ENCODE results near the gene SIN3A. TPM values are rescaled to one million over a fixed set of nuclear protein-coding genes. Genes with fewer than 3 reads are reported as not detected.
"Not testable (repeated sequence)": the region's sequence is repeated elsewhere in the genome, so short reads cannot be mapped to it uniquely, and the experiment has no call there.

Gene SIN3A
- total RNA-seq, 2 experiments from 2014 or later, result 44.2 to 103 TPM

GRCh38 chr15:75479670-75480069 lies 28.2 kb upstream of the SIN3A start:
- no peak overlapping the region for H3K27ac ChIP-seq (ENCODE audit: low read depth, low read length, poor library complexity, severe bottlenecking)
- H3K4me1 ChIP-seq (ENCODE audit: insufficient read depth, low read length, poor library complexity, severe bottlenecking), result no peaks in the 10 kb centered on the region
- H3K4me2 ChIP-seq (ENCODE audit: low read length), result no peak overlapping the region
- H2AFZ ChIP-seq (ENCODE audit: low read length), result no peak overlapping the region
- POLR2A ChIA-PET, result no interaction called here
- peaks cover 42% of the 10 kb centered on the region for H3K36me3 ChIP-seq (ENCODE audit: insufficient read depth, low read length)
- no peaks in the 10 kb centered on the region for H3K79me2 ChIP-seq (ENCODE audit: insufficient read depth, low read depth, low read length)
- no peaks in the 10 kb centered on the region for H4K20me1 ChIP-seq (ENCODE audit: insufficient read depth, low read length)
- peaks cover 4% of the 10 kb centered on the region; the same call in 1 of the 2 replicates for H3K9me3 ChIP-seq (ENCODE audit: low read length)
- no TSS peak for BruUV-seq (replicated peaks)
- no peak overlapping the region for H3K4me3 ChIP-seq (ENCODE audit: low read depth, low read length, poor library complexity, severe bottlenecking)
- no peak for TF ChIP-seq EZH2phosphoT487 (IDR thresholded peaks at IDR 0.05; ENCODE audit: borderline replicate concordance, low read depth, low read length)
- no peak for TF ChIP-seq CTCF (conservative IDR thresholded peaks at IDR 0.05; ENCODE audit: low read length)
- DNase-seq (ENCODE audit: low spot score), result no peak
- intact Hi-C loops (cut with micrococcal nuclease; ENCODE audit: unreplicated experiment), result no loop called here
- H3K9me2 ChIP-seq (ENCODE audit: insufficient read depth, low read length), result no peaks in the 10 kb centered on the region
- CTCF ChIA-PET (ENCODE audit: unreplicated experiment), result no interaction called here

- peaks cover 31% of the 10 kb centered on the region; the same call in 1 of the 2 replicates for H3K36me3 ChIP-seq (ENCODE audit: insufficient read depth, low read length)
- CTCF ChIA-PET (ENCODE audit: unreplicated experiment); DNase-seq (ENCODE audit: low spot score); BruUV-seq (replicated peaks); H3K4me3 ChIP-seq (ENCODE audit: low read depth, low read length, poor library complexity, severe bottlenecking); H4K20me1 ChIP-seq (ENCODE audit: insufficient read depth, low read length); H3K9me3 ChIP-seq (ENCODE audit: low read length); H2AFZ ChIP-seq (ENCODE audit: low read length); H3K79me2 ChIP-seq (ENCODE audit: insufficient read depth, low read depth, low read length); POLR2A ChIA-PET; H3K27ac ChIP-seq (ENCODE audit: low read depth, low read length, poor library complexity, severe bottlenecking); H3K4me1 ChIP-seq (ENCODE audit: insufficient read depth, low read length, poor library complexity, severe bottlenecking); H3K9me2 ChIP-seq (ENCODE audit: insufficient read depth, low read length); H3K4me2 ChIP-seq (ENCODE audit: low read length); intact Hi-C loops (cut with micrococcal nuclease; ENCODE audit: unreplicated experiment): not testable (repeated sequence)
Measured at GRCh38 chr15:75477094-75477493, 25.6 kb upstream of the SIN3A start.

- TF ChIP-seq EZH2phosphoT487 (IDR thresholded peaks at IDR 0.05; ENCODE audit: borderline replicate concordance, low read depth, low read length) (no peak), CTCF (conservative IDR thresholded peaks at IDR 0.05; ENCODE audit: low read length) (no peak)
- CTCF ChIA-PET (ENCODE audit: unreplicated experiment), result no interaction called here
Measured at GRCh38 chr15:75468913-75469598, 17.6 kb upstream of the SIN3A start.

More at GRCh38 chr15:75468913-75469598, 17.6 kb upstream of the SIN3A start:
- Histone ChIP-seq H3K36me3 (ENCODE audit: insufficient read depth, low read length) (peaks cover 66% of the 10 kb centered on the region), H2AFZ (ENCODE audit: low read length) (no peak overlapping the region), H3K4me1 (ENCODE audit: insufficient read depth, low read length, poor library complexity, severe bottlenecking) (peaks cover 7% of the 10 kb centered on the region), H3K4me2 (ENCODE audit: low read length) (no peak overlapping the region), H3K79me2 (ENCODE audit: insufficient read depth, low read depth, low read length) (no peaks in the 10 kb centered on the region), H3K4me3 (ENCODE audit: low read depth, low read length, poor library complexity, severe bottlenecking) (no peak overlapping the region), H3K27ac (ENCODE audit: low read depth, low read length, poor library complexity, severe bottlenecking) (no peak overlapping the region), H3K9me2 (ENCODE audit: insufficient read depth, low read length) (no peaks in the 10 kb centered on the region), H4K20me1 (ENCODE audit: insufficient read depth, low read length) (no peaks in the 10 kb centered on the region), H3K9me3 (ENCODE audit: low read length) (no peaks in the 10 kb centered on the region)
- DNase-seq (ENCODE audit: low spot score), result no peak
- no TSS peak for BruUV-seq (replicated peaks)
- POLR2A ChIA-PET, result no interaction called here
- intact Hi-C loops (cut with micrococcal nuclease; ENCODE audit: unreplicated experiment), result no loop called here

All from OCI-LY7 (cell line).